ENCODE measurements around the gene GSK3A.

Gene GSK3A

GRCh38 chr19:42250666-42251531 lies 8.5 kb upstream of the GSK3A start:
- peak overlapping the region; percentile 41 to 82 for H3K4me3 ChIP-seq (replicated peaks in 1 of 2; ENCODE audit: low read depth in 2 of 2, low read length in 2 of 2)
- DNase-seq (ENCODE audit: low read depth in 2 of 2), result peak; percentile 63 to 72
- TF ChIP-seq CTCF (IDR thresholded peaks at IDR 0.05; ENCODE audit: low read depth, low read length), result no peak

- peak overlapping the region in 1 of 2 donors; percentile 41 for H3K4me3 ChIP-seq (replicated peaks in 1 of 2; ENCODE audit: low read depth in 2 of 2, low read length in 2 of 2)
- no peak for TF ChIP-seq CTCF (IDR thresholded peaks at IDR 0.05; ENCODE audit: low read depth, low read length)
These were observed 7.8 kb upstream of the GSK3A start for GRCh38 chr19:42250183-42250665.

GRCh38 chr19:42249769-42250168 lies 7.4 kb upstream of the GSK3A start:
- no peak for TF ChIP-seq CTCF (IDR thresholded peaks at IDR 0.05; ENCODE audit: low read depth, low read length)
- no peak for DNase-seq (ENCODE audit: low read depth in 2 of 2)
- H3K4me3 ChIP-seq (replicated peaks in 1 of 2; ENCODE audit: low read depth in 2 of 2, low read length in 2 of 2), result no peak overlapping the region

More at GRCh38 chr19:42250183-42250665, 7.8 kb upstream of the GSK3A start:
- DNase-seq (ENCODE audit: low read depth in 2 of 2), result no peak

GRCh38 chr19:42249149-42249750 lies 6.8 kb upstream of the GSK3A start:
- TF ChIP-seq CTCF (IDR thresholded peaks at IDR 0.05; ENCODE audit: low read depth, low read length), result no peak
- no peak overlapping the region for H3K4me3 ChIP-seq (replicated peaks in 1 of 2; ENCODE audit: low read depth in 2 of 2, low read length in 2 of 2)
- DNase-seq (ENCODE audit: low read depth in 2 of 2), result no peak

- DNase-seq (ENCODE audit: low read depth in 2 of 2), result no peak
- no peak overlapping the region for H3K4me3 ChIP-seq (replicated peaks in 1 of 2; ENCODE audit: low read depth in 2 of 2, low read length in 2 of 2)
- TF ChIP-seq CTCF (IDR thresholded peaks at IDR 0.05; ENCODE audit: low read depth, low read length), result no peak
These were observed 6.1 kb upstream of the GSK3A start for GRCh38 chr19:42248270-42249148.

GRCh38 chr19:42247640-42248199 lies 5.3 kb upstream of the GSK3A start:
- DNase-seq (ENCODE audit: low read depth in 2 of 2), result no peak
- no peak for TF ChIP-seq CTCF (IDR thresholded peaks at IDR 0.05; ENCODE audit: low read depth, low read length)
- H3K4me3 ChIP-seq (replicated peaks in 1 of 2; ENCODE audit: low read depth in 2 of 2, low read length in 2 of 2), result no peak overlapping the region
